ENCODE measurements around the gene PCP4L1.

GRCh38 chr1:161261261-161262235 lies 3.0 kb downstream of the PCP4L1 start:
- TF ChIP-seq EZH2phosphoT487 (IDR thresholded peaks at IDR 0.05; ENCODE audit: low read length) = no peak
- no peak for TF ChIP-seq CTCF (IDR thresholded peaks at IDR 0.05; ENCODE audit: low read length)
- no peak for TF ChIP-seq EZH2 (optimal IDR thresholded peaks at IDR 0.05; ENCODE audit: low read depth, low read length)

All from MM.1S (cell line).